Kidney (tissue), 14 donors: ENCODE measurements around the gene SMYD3. TPM values are rescaled to one million over a fixed set of nuclear protein-coding genes. Genes with fewer than 3 reads are reported as not detected.

Experiments used
- DNase-seq, 5 donors: peaks; one replicate each; pipeline ENCODE4 v3.0.0-alpha.2; 2013 to 2020
- FAIRE-seq: peaks from 2 replicates; lab custom pipeline; 2012; peaks lifted over from hg19 to GRCh38; lab: Jason Lieb, UNC
- H3K27ac ChIP-seq, 2 donors: one replicate each; pipeline ENCODE4 v1.7.0; 2013; ENCODE audit warnings: low read depth in 2 of 2, low read length in 2 of 2, inconsistent platforms in 1 of 2
- H3K27me3 ChIP-seq: one replicate; pipeline ENCODE4 v1.7.1; 2013; ENCODE audit warnings: low read length, inconsistent platforms; ENCODE audit not compliant: control insufficient read depth, insufficient read depth
- H3K36me3 ChIP-seq, 3 donors: one replicate each; pipeline versions ENCODE4 v1.7.0 to v1.7.1; 2013; ENCODE audit warnings: low read length in 3 of 3, control low read depth in 1 of 3, inconsistent platforms in 1 of 3; ENCODE audit not compliant: insufficient read depth in 3 of 3, control insufficient read depth in 2 of 3
- H3K4me1 ChIP-seq, 3 donors: one replicate each; pipeline versions ENCODE4 v1.7.0 to v1.7.1; 2013; ENCODE audit warnings: low read length in 3 of 3, inconsistent platforms in 1 of 3, low read depth in 1 of 3; ENCODE audit not compliant: control insufficient read depth in 2 of 3, insufficient read depth in 2 of 3
- H3K4me3 ChIP-seq, 3 donors: one replicate each; pipeline versions ENCODE4 v1.7.0 to v1.8.1; 2013; ENCODE audit warnings: low read length in 3 of 3, control low read depth in 1 of 3, inconsistent platforms in 1 of 3
- H3K9ac ChIP-seq, 3 donors: one replicate each; pipeline versions ENCODE4 v1.7.0 to v1.7.1; 2013; ENCODE audit warnings: low read length in 3 of 3, control low read depth in 1 of 3, inconsistent platforms in 1 of 3
- H3K9me3 ChIP-seq, 3 donors: one replicate each; pipeline versions ENCODE4 v1.7.0 to v1.7.1; 2013; ENCODE audit warnings: low read length in 3 of 3, control low read depth in 1 of 3, inconsistent platforms in 1 of 3; ENCODE audit not compliant: control insufficient read depth in 2 of 3, insufficient read depth in 1 of 3
- CTCF ChIP-seq: IDR thresholded peaks from 3 replicates; pipeline ENCODE4 v1.5.1; 2012; ENCODE audit warnings: mild to moderate bottlenecking, moderate library complexity, borderline replicate concordance; ENCODE audit not compliant: insufficient read depth; ENCODE audit errors: extremely low read depth
- intact Hi-C: fragments of 100-400 bp; cut with DNase I; formaldehyde crosslinking; loops from one replicate; pipeline ENCODE4 v1.11.1; 2022
- polyA plus RNA-seq: library from polyadenylated mRNA; stranded (reverse); fragments of 350-450 nt; fragmentation: Illumina TruSeq; extraction: RNeasy Lipid Tissue Mini Kit (QIAGEN cat#74804); gene quantifications from one replicate; pipeline ENCODE4 v1.2.3, GENCODE V29; 2014; ENCODE audit warnings: low read depth, low replicate concordance; ENCODE audit not compliant: insufficient read depth
- total RNA-seq: library from RNA; stranded (reverse); fragmentation: NEBNext Ultra II Directional; extraction: Animal tissue kit (Norgen Biotek cat#: 25700); gene quantifications from one replicate; pipeline ENCODE4 v1.2.1, GENCODE V29; 2021
- donor health status: control.
- donor health status: control.
- donor health status: control.
- donor health status: control.
- donor health status: control.
- donor health status: DM: yes; HTN: yes; CAD: no.
- donor health status: Normal renal cell carcinoma (clear cell type).

SMYD3 gene
- total and polyA plus RNA-seq, 2 donors from 2014 or later: 23.3 to 23.9 TPM

DNA sequence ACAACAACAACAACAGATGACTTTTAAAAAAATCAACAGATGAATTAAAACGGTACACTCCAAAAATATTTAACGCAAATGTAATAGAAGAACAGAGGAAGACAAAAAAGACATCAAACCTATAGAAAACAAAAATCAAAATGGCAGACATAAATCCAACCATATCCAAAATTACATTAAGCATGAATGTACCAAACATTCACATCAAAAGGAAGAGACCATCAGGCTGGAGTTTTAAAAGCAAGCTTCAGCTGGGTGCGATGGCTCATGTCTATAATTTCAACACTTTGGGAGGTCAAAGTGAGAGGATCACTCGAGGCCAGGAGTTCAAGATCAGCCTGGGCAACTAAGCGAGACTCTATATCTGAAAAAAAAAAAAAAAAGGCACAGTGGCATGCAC is 116.2 kb downstream of the SMYD3 start:
- TF ChIP-seq CTCF: no peak
- DNase-seq (no peak), FAIRE-seq (no peak)
- H3K9me3 ChIP-seq: peaks cover 0 to 7% (median 2%) of the 10 kb centered on the region in 3 donors
- intact Hi-C loops: no loop called here
- H3K9ac ChIP-seq: no peak overlapping the region
- no peaks in the 10 kb centered on the region for H3K4me1 ChIP-seq
- H3K4me3 ChIP-seq: no peak overlapping the region
- no peaks in the 10 kb centered on the region for H3K27me3 ChIP-seq
- H3K27ac ChIP-seq: no peak overlapping the region
- no peaks in the 10 kb centered on the region for H3K36me3 ChIP-seq

GRCh38 chr1:246384616-246385015 is 122.5 kb downstream of the SMYD3 start:
- no peak for TF ChIP-seq CTCF

DNA sequence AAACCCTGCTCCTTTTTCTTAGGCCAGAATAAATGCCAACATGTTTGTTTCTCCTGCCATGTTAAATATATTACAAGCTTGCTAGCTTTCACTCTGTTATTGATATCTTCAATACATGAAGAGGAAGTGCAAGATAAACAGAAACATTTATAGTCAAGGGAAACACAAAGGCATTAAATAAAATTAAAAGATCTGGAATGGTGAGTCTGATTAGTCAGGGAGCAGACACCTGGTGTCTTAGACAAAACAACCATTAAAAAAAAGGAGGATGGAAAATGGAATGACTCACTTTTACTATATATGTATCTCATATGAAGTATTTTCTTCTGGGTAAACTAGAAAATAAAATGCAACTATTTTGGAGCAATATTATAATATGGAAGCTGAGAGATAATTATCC is 123.3 kb downstream of the SMYD3 start:
- H3K36me3 ChIP-seq: no peaks in the 10 kb centered on the region
- no peak overlapping the region for H3K9ac ChIP-seq
- no peaks in the 10 kb centered on the region for H3K9me3 ChIP-seq
- FAIRE-seq (no peak), DNase-seq (no peak)
- H3K4me3 ChIP-seq: no peak overlapping the region
- no peak overlapping the region for H3K27ac ChIP-seq
- no peaks in the 10 kb centered on the region for H3K27me3 ChIP-seq
- intact Hi-C loops: no loop called here
- H3K4me1 ChIP-seq: no peaks in the 10 kb centered on the region
- TF ChIP-seq CTCF: no peak

More at GRCh38 chr1:246384616-246385015, 122.5 kb downstream of the SMYD3 start:
- no peak overlapping the region for H3K4me3 ChIP-seq
- FAIRE-seq (no peak), DNase-seq (no peak)
- no peaks in the 10 kb centered on the region for H3K9me3 ChIP-seq
- intact Hi-C loops: no loop called here
- no peaks in the 10 kb centered on the region for H3K36me3 ChIP-seq
- no peak overlapping the region for H3K27ac ChIP-seq
- no peak overlapping the region for H3K9ac ChIP-seq
- no peaks in the 10 kb centered on the region for H3K27me3 ChIP-seq
- no peaks in the 10 kb centered on the region for H3K4me1 ChIP-seq

- FAIRE-seq (no peak), DNase-seq (no peak)
- no peak overlapping the region for H3K9ac ChIP-seq
- no peaks in the 10 kb centered on the region for H3K36me3 ChIP-seq
- no peaks in the 10 kb centered on the region for H3K9me3 ChIP-seq
- no peaks in the 10 kb centered on the region for H3K27me3 ChIP-seq
- H3K4me1 ChIP-seq: no peaks in the 10 kb centered on the region
- H3K27ac ChIP-seq: no peak overlapping the region
- H3K4me3 ChIP-seq: no peak overlapping the region
- intact Hi-C loops: no loop called here
- TF ChIP-seq CTCF: no peak
Measured at GRCh38 chr1:246383239-246383589, 123.9 kb downstream of the SMYD3 start.
